ENCODE measurements around the gene LRP1.

DNA sequence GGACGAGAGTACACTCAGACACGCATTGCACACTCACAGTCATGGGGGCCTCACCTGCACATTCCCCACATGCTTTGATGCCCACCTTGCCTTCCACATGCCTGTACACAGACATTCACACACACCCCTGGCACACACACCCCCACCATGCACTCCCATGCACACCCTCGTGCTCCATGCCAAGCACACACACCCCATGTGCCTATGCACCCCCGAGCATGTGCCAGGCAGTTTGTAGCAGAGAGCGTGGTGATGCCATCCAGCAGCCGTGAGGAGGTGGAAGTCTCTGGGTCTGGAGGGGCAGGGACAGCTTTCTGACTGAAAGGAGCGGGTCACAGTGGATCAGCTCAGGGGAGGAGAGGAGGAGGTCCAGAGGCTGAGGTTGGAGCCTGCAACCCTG is 77.6 kb downstream of the LRP1 start:
- TF ChIP-seq, protein P1, sequence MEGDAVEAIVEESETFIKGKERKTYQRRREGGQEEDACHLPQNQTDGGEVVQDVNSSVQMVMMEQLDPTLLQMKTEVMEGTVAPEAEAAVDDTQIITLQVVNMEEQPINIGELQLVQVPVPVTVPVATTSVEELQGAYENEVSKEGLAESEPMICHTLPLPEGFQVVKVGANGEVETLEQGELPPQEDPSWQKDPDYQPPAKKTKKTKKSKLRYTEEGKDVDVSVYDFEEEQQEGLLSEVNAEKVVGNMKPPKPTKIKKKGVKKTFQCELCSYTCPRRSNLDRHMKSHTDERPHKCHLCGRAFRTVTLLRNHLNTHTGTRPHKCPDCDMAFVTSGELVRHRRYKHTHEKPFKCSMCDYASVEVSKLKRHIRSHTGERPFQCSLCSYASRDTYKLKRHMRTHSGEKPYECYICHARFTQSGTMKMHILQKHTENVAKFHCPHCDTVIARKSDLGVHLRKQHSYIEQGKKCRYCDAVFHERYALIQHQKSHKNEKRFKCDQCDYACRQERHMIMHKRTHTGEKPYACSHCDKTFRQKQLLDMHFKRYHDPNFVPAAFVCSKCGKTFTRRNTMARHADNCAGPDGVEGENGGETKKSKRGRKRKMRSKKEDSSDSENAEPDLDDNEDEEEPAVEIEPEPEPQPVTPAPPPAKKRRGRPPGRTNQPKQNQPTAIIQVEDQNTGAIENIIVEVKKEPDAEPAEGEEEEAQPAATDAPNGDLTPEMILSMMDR (conservative IDR thresholded peaks at IDR 0.05; ENCODE audit: low read depth, low read length) = no peak
- no peak for TF ChIP-seq POLR2A (IDR thresholded peaks at IDR 0.05; ENCODE audit: low read depth, low read length)

All from IMR-90 (cell line).